B cell (primary cell): ENCODE data around the gene TLCD2. TPM values are rescaled to one million over a fixed set of nuclear protein-coding genes. Genes with fewer than 3 reads are reported as not detected.

Experiments
- ATAC-seq: fragments of 200-7000 bp; cut with Tn5 transposase; one replicate; pipeline ENCODE4 v1.10.0; 2021; ENCODE audit warnings: low read depth, mild to moderate bottlenecking, moderate number of reproducible peaks, moderate library complexity
- CTCF ChIA-PET: fragments of 350-600 bp; sonication (Branson Sonifier 250); formaldehyde crosslinking; loops from one replicate; lab custom pipeline; 2021; ENCODE audit warnings: antibody characterized with exemption, inconsistent platforms; lab: Charles Lee
- POLR2A ChIA-PET: fragments of 350-600 bp; sonication (Branson Sonifier 250); formaldehyde crosslinking; loops from one replicate; lab custom pipeline; 2021; ENCODE audit warnings: antibody characterized with exemption; lab: Charles Lee
- DNase-seq: peaks from one replicate; pipeline ENCODE4 v3.0.0; 2013
- H2AFZ ChIP-seq: 2 replicates; pipeline ENCODE4 v1.6.1; 2012; ENCODE audit warnings: mild to moderate bottlenecking, low read depth, low read length; ENCODE audit not compliant: insufficient read depth, poor library complexity, severe bottlenecking
- H3K27ac ChIP-seq, 2 donors: 1 replicate in 1 of 2; 2 replicates in 1 of 2; pipeline ENCODE4 v1.5.1; 2012 to 2013; ENCODE audit warnings: low read length in 2 of 2, mild to moderate bottlenecking in 2 of 2, moderate library complexity in 1 of 2
- H3K27me3 ChIP-seq, 4 experiments: fragments of 200-600 bp in 1 of 4; sonication (generic) in 1 of 4; replicated peaks in 1 of 4; 1 replicate in 2 of 4; 2 replicates in 2 of 4; pipeline versions ENCODE4 v1.6.1 to v1.7.0; 2013 to 2016; ENCODE audit warnings: low read length in 3 of 4, mild to moderate bottlenecking in 2 of 4, mixed read lengths in 1 of 4, moderate library complexity in 1 of 4; ENCODE audit not compliant: insufficient read depth in 4 of 4, control insufficient read depth in 3 of 4; ENCODE audit errors: control extremely low read depth in 1 of 4
- H3K36me3 ChIP-seq, 2 experiments: replicated peaks in 1 of 2; 1 replicate in 1 of 2; 2 replicates in 1 of 2; pipeline versions ENCODE4 v1.6.1 to v1.7.1; 2013; ENCODE audit warnings: low read length in 1 of 2; ENCODE audit not compliant: insufficient read depth in 2 of 2, control insufficient read depth in 1 of 2; ENCODE audit errors: control extremely low read depth in 1 of 2, extremely low read depth in 1 of 2
- H3K4me1 ChIP-seq, 2 donors: fragments of 200-600 bp in 1 of 2; sonication (generic) in 1 of 2; 1 replicate in 1 of 2; 2 replicates in 1 of 2; pipeline versions ENCODE4 v1.5.1 to v1.6.1; 2013 to 2017; ENCODE audit warnings: low read length in 2 of 2; ENCODE audit not compliant: control insufficient read depth in 2 of 2, insufficient read depth in 2 of 2
- H3K4me2 ChIP-seq: replicated peaks from 2 replicates; pipeline ENCODE3; 2012; ENCODE audit warnings: mild to moderate bottlenecking, low read depth, low read length; ENCODE audit not compliant: poor library complexity, severe bottlenecking
- H3K4me3 ChIP-seq, 5 experiments: fragments of 200-600 bp in 1 of 5; sonication (generic) in 1 of 5; 1 replicate in 3 of 5; 2 replicates in 2 of 5; pipeline versions ENCODE4 v1.5.1 to v1.7.0; 2011 to 2016; ENCODE audit warnings: low read length in 4 of 5, mild to moderate bottlenecking in 4 of 5, low read depth in 2 of 5, control low read depth in 1 of 5, moderate library complexity in 1 of 5; ENCODE audit not compliant: insufficient read depth in 1 of 5; ENCODE audit errors: control extremely low read depth in 1 of 5, extremely low read depth in 1 of 5
- H3K79me2 ChIP-seq: fragments of 200-600 bp; sonication (generic); one replicate; pipeline ENCODE4 v1.6.0; 2016; ENCODE audit warnings: low read length; ENCODE audit not compliant: control insufficient read depth, insufficient read depth
- H3K9ac ChIP-seq: fragments of 200-600 bp; sonication (generic); 2 replicates; pipeline ENCODE4 v1.6.1; 2017; ENCODE audit warnings: mild to moderate bottlenecking, low read length, moderate library complexity
- H3K9me3 ChIP-seq, 3 donors: one replicate each; pipeline versions ENCODE4 v1.6.1 to v1.7.1; 2013; ENCODE audit warnings: low read length in 2 of 3; ENCODE audit not compliant: control insufficient read depth in 2 of 3, insufficient read depth in 1 of 3; ENCODE audit errors: control extremely low read depth in 1 of 3
- H4K20me1 ChIP-seq: 2 replicates; pipeline ENCODE4 v1.6.0; 2012; ENCODE audit warnings: mild to moderate bottlenecking, low read length; ENCODE audit not compliant: insufficient read depth, control insufficient read depth, poor library complexity, severe bottlenecking
- H3K27ac Mint-ChIP-seq: one replicate; pipeline ENCODE4 v1.8.0; 2021; ENCODE audit warnings: mixed read lengths
- H3K27me3 Mint-ChIP-seq: one replicate; pipeline ENCODE4 v1.8.0; 2021; ENCODE audit warnings: mixed read lengths
- H3K4me1 Mint-ChIP-seq: one replicate; pipeline ENCODE4 v1.8.0; 2021; ENCODE audit warnings: mixed read lengths
- H3K4me3 Mint-ChIP-seq: one replicate; pipeline ENCODE4 v1.8.0; 2021; ENCODE audit warnings: mixed read lengths
- H3K9me3 Mint-ChIP-seq: one replicate; pipeline ENCODE4 v1.8.0; 2022; ENCODE audit warnings: mixed read lengths; ENCODE audit not compliant: insufficient read depth
- EZH2 ChIP-seq: IDR thresholded peaks from 2 replicates; pipeline ENCODE4 v1.6.1; 2012; ENCODE audit warnings: borderline replicate concordance, low read depth, mild to moderate bottlenecking, moderate library complexity, low read length; ENCODE audit not compliant: insufficient read depth, poor library complexity, severe bottlenecking
- WGBS: methylation state at CpG from one replicate; pipeline ENCODE4 v1.1.5; 2013; ENCODE audit warnings: missing lambda C conversion rate; ENCODE audit not compliant: insufficient coverage; 5-methylcytosine and 5-hydroxymethylcytosine counted together
- intact Hi-C: fragments of 100-400 bp; cut with micrococcal nuclease; formaldehyde crosslinking; loops from one replicate; pipeline ENCODE4 v1.10.0; 2022
- polyA plus RNA-seq: library from polyadenylated mRNA; depleted of rRNA; stranded (reverse); fragments of >200 nt; gene quantifications from 2 replicates; pipeline ENCODE4 v1.2.3, GENCODE V29; 2012
- total RNA-seq, 2 donors: library from RNA; stranded (reverse); fragments of 120-200 nt in 1 of 2; gene quantifications; 1 replicate in 1 of 2; 2 replicates in 1 of 2; pipeline versions ENCODE4 v1.2.3 to v1.2.4, GENCODE V29; 2013 to 2022
- TF ChIP-seq, protein P1 (sequence below): fragments of 200-600 bp; IDR thresholded peaks from one replicate; pipeline ENCODE4 v1.8.0; 2022; ENCODE audit warnings: antibody characterized with exemption, mild to moderate bottlenecking

The TLCD2 gene
- total and polyA plus RNA-seq, 2 donors (not counting 1 experiment from before 2014, with no cell fraction given) = 0.03 TPM; not detected in 1

DNA sequence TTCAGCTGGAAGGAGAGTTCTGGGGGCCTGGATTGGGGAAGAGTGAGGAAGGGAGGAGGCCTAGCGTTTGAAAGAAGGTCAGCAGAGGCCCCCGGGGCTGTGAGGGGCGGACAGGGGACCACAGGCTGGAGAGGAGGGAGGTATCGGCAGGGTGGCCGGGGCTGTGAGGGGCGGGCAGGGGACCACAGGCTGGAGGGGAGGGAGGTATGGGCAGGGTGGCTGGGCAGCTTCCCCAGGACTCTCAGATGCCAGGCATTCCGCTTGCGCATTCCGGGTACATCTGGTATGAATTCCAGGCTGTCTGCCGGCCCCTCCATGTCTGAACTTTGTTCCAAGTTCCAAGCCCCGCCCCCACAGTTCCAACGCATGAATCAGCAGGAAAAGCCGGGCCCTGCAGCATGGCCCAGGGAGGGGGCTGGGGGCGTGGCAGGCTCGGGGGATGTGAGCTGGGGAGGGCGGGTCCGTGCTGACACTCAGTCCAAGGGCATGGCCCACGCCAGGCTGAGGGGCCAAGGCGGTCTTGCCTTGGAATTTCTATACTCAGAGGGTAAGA lies 4.3 kb upstream of the TLCD2 start:
- intact Hi-C loops = no loop called here
- ChIA-PET POLR2A (interaction anchor here (1.5 kb wide), 1 partner anchor 9 kb away, joined by 8 read pairs; no protein-coding TSS in a partner anchor), CTCF (interaction anchor here (1.0 to 2.7 kb wide), 4 partner anchors 12 to 151 kb away, joined by 5 to 24 read pairs (median 8); no protein-coding TSS in a partner anchor)
- peaks cover 35% of the 10 kb centered on the region for H3K4me1 Mint-ChIP-seq
- no peak overlapping the region for H3K27ac ChIP-seq
- H3K4me2 ChIP-seq = peak overlapping the region; percentile 99
- H3K27ac Mint-ChIP-seq = no peak overlapping the region
- peaks cover 38% of the 10 kb centered on the region for H3K27me3 Mint-ChIP-seq
- no peak overlapping the region for H2AFZ ChIP-seq
- peaks cover 0 to 3% (median 0%) of the 10 kb centered on the region in 3 donors for H3K9me3 ChIP-seq
- TF ChIP-seq, protein P1, sequence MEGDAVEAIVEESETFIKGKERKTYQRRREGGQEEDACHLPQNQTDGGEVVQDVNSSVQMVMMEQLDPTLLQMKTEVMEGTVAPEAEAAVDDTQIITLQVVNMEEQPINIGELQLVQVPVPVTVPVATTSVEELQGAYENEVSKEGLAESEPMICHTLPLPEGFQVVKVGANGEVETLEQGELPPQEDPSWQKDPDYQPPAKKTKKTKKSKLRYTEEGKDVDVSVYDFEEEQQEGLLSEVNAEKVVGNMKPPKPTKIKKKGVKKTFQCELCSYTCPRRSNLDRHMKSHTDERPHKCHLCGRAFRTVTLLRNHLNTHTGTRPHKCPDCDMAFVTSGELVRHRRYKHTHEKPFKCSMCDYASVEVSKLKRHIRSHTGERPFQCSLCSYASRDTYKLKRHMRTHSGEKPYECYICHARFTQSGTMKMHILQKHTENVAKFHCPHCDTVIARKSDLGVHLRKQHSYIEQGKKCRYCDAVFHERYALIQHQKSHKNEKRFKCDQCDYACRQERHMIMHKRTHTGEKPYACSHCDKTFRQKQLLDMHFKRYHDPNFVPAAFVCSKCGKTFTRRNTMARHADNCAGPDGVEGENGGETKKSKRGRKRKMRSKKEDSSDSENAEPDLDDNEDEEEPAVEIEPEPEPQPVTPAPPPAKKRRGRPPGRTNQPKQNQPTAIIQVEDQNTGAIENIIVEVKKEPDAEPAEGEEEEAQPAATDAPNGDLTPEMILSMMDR = no peak
- TF ChIP-seq EZH2 = no peak
- peaks cover 0 to 45% (median 14%) of the 10 kb centered on the region in 4 experiments for H3K27me3 ChIP-seq
- DNase-seq (no peak), ATAC-seq (no peak)
- no peaks in the 10 kb centered on the region for H3K36me3 ChIP-seq
- WGBS = 12% methylated on average over 19 of the region's 19 CpGs
- no peak overlapping the region for H3K9ac ChIP-seq
- H3K9me3 Mint-ChIP-seq = no peaks in the 10 kb centered on the region
- peaks cover 14% of the 10 kb centered on the region for H4K20me1 ChIP-seq
- peak overlapping the region; percentile 73 for H3K4me3 Mint-ChIP-seq
- peaks cover 37 to 45% of the 10 kb centered on the region in 2 donors for H3K4me1 ChIP-seq
- no peak overlapping the region for H3K4me3 ChIP-seq
- no peaks in the 10 kb centered on the region for H3K79me2 ChIP-seq

DNA sequence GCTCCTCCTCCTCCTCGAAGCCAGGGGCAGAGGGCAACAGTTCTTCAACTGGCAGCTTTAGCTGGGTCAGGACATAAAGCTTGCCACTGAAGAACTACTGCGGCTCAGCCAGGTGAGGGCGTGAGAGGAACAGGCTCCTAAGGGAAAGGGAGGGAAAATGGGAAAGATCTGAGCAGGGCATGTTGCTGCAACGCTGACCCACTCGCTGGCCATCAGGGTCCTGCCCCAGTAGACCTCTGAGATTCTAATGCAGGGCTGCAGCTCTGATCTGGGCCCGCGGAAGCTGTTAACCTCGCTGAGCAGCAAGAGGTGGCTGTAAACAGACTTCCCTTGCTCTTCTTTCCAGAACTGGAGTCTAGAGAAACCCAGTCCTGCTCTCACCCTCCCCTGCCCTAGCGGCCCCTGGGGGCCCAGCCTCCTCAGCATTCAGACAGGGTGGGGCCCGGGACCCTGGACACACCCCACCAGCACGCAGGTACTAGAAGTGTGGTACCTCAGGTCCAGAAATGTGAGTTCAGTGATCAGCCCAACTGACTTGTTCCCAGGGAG lies 3.8 kb upstream of the TLCD2 start:
- Mint-ChIP-seq H3K4me3 (peak overlapping the region; percentile 73), H3K27me3 (peaks cover 38% of the 10 kb centered on the region), H3K9me3 (no peaks in the 10 kb centered on the region), H3K27ac (no peak overlapping the region), H3K4me1 (peaks cover 35% of the 10 kb centered on the region)
- intact Hi-C loops = no loop called here
- no peak for TF ChIP-seq EZH2
- TF ChIP-seq, protein P1 = no peak
- H2AFZ ChIP-seq = no peak overlapping the region
- H3K79me2 ChIP-seq = no peaks in the 10 kb centered on the region
- peaks cover 39 to 47% of the 10 kb centered on the region in 2 donors for H3K4me1 ChIP-seq
- peaks cover 0 to 4% (median 0%) of the 10 kb centered on the region in 3 donors for H3K9me3 ChIP-seq
- H3K36me3 ChIP-seq = no peaks in the 10 kb centered on the region
- ChIA-PET POLR2A (interaction anchor here (0.5 to 1.5 kb wide), 2 partner anchors 10 to 685 kb away, joined by 8 read pairs; no protein-coding TSS in a partner anchor), CTCF (interaction anchor here (0.6 to 2.7 kb wide), 11 partner anchors 12 to 152 kb away, joined by 3 to 24 read pairs (median 5); partner anchors contain the start of genes RILP, RPA1 and SMYD4)
- WGBS = 19% methylated on average over 10 of the region's 11 CpGs
- H3K4me2 ChIP-seq = no peak overlapping the region
- H3K27me3 ChIP-seq = peaks cover 0 to 50% (median 16%) of the 10 kb centered on the region in 4 experiments
- no peak for DNase-seq
- ATAC-seq = no peak
- H3K4me3 ChIP-seq = no peak overlapping the region
- no peak overlapping the region for H3K27ac ChIP-seq
- peaks cover 14% of the 10 kb centered on the region for H4K20me1 ChIP-seq
- H3K9ac ChIP-seq = no peak overlapping the region
